CD4-positive, alpha-beta T cell treated with Interleukin-1 beta for 1 hour (primary cell): Measurements from ENCODE around the gene WDR19.
"Not testable (repeated sequence)": the region's sequence is repeated elsewhere in the genome, so short reads cannot be mapped to it uniquely, and the experiment has no call there.

ENCODE experiments used
- DNase-seq, 2 donors: peaks; one replicate each; pipeline ENCODE4 v3.0.0-alpha.2; 2020 to 2022

WDR19 gene

DNA sequence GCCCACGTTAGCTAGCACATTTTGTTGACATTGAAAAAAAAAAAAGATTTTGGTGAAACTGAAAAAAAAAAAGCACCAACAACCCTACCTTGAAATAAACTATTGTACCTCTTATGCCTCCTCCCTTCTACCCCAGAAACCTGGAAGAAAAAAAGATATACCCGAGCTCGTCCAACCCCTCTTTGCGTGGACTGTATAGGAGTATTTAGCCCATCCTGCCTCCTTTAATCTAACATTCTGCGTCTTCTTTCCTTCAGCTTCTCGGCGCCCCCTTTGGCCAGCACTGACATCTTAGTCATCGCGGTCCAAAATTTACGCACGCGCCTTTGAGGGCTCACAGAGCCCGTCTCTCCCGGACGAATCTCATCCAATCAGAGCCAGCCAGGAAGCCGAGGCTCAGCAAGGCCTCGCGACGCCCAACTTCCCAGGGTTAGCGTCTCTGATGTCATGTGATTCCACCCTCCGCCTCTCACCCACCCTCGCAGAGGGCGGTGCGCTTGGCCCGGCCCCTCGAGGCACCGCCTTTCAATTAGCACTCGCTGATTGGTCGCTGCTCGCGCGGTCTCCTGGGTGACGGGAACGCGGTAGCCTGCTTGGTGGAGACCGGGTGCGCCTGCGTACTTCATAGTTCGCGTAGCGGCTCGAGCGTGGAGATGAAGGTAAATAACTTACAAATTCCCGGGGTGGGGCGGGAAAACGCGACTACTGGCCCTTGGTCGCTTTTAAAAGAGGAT lies at the start of gene WDR19:
WDR19 (plus strand) TSS at position 625 of the 734 bp plus-strand sequence; CDS start at position 654, 29 bp downstream.
- peak; percentile 99 for DNase-seq

DNA sequence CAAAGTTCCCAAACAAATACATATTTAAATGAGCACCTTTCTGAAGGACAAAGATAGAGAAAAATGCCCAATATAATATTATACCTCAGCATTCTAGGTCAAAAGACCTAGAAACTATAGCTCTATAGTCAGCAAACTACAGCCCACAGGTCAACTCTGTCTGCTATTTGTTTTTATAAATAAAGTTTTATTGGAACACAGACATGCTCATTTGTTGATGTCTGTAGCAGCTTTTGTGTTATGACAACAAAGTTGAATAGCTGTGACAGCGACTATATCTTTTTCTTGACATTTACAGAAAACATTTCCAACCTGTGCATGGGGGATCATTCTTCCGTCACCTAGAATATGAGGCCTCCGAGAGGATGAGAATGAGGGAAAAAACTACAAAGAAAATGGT lies 48.7 kb upstream of the WDR19 start:
- no peak for DNase-seq

DNA sequence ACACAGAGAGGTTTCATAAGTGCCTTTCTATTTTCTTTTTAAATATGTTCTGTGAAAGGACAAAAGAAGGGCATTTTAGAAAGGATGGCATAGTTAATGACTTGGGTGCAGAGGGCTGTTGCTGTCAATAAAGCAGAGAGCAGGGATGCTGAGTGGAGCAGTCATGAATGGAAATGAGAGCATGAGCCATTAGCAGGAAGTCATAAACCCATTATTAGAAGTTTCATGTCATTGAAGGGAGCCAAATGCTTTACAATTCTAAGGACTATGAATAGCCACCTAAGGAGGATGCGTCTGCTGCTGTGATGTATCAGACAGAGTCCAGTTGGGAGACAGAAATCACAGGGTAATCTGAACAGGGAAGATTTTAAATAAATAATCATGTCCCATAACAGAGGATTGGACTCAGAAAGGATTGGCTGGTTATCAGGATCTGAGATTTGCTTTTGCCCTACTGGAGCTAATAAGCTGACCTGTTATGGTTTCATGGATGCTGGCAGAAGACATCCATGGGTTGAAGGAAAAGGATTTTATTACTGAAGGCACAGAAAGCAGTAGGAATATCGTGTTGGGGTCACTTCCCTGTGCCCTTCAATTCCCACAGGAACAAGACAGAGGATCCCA lies 47.5 kb upstream of the WDR19 start:
- DNase-seq = no peak

DNA sequence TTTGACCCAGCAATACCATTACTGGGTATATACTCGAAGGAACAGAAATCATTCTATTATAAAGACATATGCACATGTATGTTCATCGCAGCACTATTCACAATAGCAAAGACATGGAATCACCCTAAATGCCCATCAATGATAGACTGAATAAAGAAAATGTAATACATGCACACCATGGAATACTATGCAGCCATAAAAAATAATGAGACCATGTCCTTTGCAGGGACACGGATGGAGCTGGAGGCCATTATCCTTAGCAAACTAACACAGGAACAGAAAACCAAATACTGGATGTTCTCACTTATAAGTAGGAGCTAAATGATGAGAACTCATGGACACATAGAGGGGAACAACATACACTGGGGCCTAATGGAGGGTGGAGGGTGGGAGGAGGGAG lies 44.1 kb upstream of the WDR19 start:
- DNase-seq = not testable (repeated sequence)

DNA sequence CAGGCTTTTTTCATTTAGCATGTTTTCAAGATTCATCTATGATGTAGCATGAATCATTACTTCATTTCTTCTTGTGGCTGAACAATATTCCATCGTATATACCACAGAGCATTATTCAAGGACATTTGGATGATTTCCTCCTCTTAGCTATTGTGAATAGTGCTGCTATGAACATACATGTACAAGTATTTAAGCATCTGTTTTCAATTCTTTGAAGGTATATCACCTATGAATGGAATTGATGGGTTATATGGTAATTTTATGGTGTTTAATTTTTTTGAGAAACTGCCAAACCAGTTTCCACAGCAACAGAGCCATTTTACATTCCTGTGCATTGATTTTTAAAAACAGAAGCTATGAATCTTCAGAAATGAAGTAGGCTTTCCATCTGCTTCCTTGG lies 36.1 kb upstream of the WDR19 start:
- no peak for DNase-seq

DNA sequence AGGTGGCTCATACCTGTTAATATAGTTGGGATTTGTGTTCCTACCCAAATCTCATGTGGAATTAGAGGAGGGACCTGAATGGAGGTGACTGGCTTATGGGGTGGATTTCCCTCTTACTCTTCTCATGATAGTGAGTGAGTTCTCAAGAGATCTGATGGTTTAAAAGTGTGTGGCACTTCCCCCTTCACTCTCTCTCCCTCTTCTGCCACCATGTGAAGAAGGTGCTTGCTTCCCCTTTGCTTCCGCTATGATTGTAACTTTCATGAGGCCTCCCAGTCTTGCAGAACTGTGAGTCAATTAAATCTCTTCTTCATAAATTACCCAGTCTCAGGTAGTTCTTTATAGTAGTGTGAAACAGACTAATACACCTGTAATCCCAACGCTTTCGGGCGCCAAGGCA lies 28.3 kb upstream of the WDR19 start:
- DNase-seq = no peak

DNA sequence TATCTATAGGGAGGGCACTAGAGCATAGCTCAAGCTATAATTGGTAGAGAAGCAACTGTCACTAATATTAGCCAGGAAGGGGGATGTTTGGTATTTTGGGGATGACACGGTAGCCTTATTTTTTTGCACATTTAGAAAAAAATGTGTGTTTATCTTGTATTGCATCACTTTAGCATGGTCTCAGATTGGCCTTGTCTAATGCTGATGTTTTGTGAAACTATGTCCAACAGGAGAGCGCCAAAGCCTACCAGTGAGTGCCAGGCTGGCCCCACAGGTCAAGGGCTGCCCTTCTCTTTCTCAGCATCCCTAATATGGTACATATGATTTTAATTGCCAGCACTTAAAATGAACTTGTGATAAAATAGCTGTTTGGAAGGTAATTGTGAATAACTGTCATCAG lies 24.8 kb upstream of the WDR19 start:
- no peak for DNase-seq

DNA sequence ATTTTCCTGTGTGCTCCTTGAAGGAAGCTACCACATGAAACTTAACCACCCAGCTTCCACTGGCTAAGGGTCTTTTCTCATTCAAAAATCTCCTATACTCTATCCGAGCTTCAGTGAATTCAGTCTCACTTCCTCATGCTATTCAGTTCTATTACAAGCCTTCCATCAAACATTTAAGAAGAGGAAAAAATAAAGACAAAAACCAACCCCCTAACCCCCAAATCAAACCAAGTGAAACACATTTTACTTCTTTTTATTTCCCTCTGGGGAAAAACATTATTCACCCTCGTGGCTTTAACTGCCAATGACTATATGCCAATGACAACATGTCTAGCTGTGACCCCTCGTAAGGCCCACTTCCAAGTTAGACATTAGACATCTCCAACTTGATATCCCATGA lies 16.2 kb upstream of the WDR19 start:
- DNase-seq = no peak

DNA sequence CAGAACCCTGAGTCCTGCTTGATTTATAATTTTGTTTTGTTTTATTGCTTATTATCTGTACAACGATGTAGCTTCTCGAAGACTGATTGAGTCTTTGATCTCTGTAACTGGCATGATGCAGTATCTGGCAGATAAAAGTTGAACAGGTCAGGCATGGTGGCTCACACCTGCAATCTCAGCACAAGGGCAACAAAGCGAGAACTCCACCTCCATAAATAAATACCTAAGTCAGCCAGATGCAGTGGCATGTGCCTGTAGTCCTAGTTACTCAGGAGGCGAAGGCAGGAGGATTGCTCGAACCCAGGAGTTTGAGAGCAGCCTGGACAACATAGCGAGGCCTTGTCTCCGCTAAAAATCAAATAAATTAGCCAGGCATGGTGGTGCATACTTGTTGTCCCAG lies 15.7 kb upstream of the WDR19 start:
- DNase-seq = peak in 1 of 2 donors; percentile 5

DNA sequence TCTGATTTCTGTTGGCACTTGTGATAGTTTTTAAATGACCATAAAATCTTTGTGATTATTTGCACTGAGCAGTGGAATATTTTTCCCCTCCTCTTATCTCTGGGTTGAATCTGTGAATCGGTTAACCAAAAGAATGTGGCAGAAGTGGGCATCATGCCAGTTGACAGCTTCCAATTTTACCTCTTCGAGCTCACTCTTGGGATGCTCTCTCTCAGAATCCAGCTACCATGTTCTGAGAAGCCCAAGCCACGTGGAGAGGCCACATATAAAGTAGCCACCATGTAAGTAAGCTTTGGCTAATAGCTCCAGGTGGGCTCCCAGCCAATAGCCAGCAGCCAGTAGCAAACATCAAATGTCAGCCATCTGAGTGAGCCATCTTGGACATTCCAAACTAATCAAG lies 12.9 kb upstream of the WDR19 start:
- no peak for DNase-seq

DNA sequence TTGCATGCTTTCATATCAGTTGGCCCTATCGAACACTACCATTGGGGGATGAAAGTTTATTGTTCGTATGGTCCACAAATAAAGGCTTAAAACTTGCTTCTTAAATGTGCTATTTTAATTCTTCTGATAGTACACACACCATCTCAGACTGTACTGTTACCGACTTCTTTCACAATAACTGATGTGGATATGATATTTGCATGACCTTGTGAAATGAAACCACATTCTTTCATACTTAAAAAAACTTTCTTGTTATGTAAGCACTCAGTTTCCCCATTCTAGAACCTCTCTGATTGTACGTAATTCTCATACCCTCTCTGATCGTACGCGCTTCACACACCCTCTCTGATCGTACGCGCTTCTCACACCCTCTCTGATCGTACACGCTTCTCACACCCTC lies 12.0 kb upstream of the WDR19 start:
- DNase-seq = no peak

DNA sequence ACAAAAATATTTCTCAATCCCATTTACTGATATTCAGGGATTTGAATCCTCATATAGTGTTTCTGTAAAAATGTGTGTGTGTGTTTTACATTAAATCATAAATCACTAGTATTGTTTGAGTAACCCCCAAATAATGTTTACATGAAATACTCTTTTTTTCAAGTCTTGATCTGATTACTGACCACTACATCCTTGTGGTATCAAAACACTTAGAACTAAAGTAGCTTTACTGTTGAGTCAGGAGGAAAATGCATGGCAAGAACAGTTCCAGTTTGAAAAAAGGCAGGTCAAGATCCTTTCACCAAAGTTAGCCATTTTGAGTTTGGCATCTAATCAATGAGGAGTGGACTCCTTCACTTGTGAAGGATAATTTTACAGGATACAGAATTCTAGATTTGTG lies 3.6 kb upstream of the WDR19 start:
- DNase-seq = no peak

DNA sequence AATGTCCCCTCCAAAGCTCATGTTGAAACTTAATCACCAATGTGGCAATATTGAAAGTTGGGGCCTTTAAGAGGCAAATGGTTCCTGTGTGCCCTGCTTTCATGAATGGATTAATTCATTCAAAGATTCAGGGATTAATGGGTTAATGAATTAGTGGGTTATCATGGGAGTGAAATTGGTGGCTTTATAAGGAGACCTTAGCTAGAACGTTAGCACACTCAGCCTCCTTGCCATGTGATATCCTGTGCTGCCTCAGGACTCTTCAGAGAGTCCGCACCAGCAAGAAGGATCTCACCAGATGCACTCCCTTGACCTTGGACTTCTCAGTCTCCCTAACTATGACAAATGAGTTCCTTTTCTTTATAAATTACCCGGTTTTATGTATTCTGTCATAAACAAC lies 2.6 kb upstream of the WDR19 start:
- no peak for DNase-seq

DNA sequence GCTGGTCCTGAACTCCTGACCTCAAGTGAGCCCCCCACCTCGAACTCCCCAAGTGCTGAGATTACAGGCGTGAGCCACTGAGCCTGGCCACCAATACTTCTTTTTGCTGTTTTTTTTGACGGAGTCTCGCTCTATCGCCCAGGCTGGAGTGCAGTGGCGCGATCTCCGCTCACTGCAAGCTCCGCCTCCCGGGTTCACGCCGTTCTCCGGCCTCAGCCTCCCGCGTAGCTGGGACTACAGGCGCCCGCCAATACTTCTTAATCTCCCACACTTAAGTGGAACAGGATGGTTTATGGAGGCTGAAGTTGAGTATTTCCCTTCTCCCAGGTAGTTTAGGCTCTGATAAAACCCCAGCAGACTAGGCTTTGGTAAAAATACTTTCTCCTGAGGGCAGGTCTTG lies 1.7 kb upstream of the WDR19 start:
- not testable (repeated sequence) for DNase-seq

DNA sequence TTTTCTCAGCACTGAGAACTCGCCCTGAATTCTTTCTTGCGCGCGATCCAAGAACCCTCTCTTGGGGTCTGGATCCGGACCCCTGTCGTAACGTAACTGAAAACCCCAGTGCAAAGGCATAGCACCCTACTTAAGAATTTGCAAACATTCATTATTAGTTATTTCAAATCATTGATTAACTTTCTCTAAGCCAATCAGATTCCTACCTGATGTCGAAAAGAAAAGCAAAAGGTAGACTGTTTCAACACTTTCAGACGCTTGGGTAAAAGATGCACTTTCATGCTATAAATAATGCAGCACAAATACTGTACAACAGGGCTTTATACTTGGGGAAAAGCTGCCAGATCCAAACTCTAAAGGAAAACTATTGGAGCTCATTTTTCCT lies 817 bp upstream of the WDR19 start:
- peak in 1 of 2 donors; percentile 0 for DNase-seq

DNA sequence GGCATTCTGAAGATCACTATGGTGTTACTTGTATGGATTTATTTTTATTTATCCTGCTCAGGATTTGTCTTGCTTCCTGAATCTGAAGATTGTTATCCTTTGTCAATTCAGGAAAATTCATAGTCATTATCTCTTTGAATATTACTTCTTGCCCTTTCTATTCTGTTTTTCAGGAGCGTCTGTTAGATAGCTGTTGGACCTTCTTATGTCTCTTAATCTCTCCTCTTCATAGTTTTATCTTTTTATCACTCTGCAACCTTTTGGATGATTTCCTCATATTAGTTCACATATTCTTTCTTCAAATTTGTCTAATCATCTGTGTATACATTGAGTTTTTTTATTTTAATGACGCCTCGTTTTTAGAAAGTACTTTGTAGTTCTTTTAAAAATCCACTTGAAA lies 19.6 kb downstream of the WDR19 start:
- no peak for DNase-seq

DNA sequence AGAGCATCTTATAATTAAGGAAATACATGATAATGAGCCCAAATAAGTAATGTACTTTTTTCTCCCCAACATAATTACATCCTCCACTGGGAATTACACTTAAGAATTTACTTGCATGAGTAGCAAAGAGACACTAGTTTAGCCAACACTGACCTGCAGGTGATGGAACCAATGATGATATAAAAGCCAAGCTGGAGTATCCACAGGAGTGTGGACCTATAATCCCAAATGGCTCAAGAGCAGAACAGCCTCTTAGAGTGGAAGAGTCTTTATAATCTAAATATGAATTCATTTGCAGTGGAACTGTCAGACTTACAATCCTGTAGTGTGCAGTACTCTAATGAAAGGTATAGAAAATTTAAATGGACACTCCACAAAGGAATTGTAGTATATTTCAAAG lies 22.2 kb downstream of the WDR19 start:
- DNase-seq = no peak

DNA sequence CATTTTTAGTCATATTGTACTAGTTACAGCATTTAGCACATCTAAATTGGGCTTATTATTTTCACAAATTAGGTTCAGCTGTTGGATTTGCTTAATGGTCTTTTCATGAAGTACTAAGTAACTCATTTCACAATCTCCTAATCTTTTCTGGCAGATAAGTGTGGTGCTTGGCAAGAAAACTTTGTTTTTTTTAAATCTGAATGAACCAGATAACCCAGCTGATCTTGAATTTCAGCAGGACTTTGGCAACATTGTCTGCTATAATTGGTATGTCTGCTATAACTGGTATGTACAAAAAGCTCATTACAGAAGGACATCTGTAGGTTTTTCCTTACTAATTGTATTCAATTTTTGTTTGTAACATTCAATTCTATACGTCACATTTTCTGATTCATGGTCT lies 22.7 kb downstream of the WDR19 start:
- no peak for DNase-seq

DNA sequence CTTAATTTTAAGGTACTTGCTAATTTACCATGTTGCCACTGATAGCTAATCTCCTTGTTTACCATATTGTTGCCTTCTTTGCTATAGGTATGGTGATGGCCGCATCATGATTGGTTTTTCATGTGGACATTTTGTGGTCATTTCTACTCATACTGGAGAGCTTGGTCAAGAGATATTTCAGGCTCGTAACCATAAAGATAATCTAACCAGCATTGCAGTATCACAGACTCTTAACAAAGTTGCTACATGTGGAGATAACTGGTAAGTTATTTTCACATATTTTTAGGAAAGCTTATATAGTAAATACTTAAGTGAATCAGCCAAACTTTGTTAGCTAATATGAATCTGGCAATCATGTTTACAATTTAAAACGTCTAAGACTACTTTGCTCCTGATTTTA lies 23.1 kb downstream of the WDR19 start:
- no peak for DNase-seq

DNA sequence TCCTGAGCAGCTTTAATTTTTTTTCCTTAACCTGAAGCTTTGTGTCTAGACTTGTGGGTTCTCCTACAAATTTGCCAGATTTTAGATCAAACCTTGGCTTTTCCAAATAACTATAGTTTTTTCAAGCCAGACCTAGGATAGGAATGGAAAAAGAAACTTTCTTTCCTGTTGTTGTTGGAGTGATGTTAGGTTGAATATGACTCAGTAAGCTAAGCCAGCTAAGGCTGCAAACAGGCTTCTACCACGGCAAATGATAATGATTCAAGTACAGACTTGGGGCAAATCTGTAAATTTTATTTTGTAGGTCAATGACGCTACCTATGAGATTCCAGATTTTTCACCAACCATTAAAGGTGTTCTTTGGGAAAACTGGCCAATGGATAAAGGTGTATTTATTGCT lies 45.6 kb downstream of the WDR19 start:
- DNase-seq = no peak

DNA sequence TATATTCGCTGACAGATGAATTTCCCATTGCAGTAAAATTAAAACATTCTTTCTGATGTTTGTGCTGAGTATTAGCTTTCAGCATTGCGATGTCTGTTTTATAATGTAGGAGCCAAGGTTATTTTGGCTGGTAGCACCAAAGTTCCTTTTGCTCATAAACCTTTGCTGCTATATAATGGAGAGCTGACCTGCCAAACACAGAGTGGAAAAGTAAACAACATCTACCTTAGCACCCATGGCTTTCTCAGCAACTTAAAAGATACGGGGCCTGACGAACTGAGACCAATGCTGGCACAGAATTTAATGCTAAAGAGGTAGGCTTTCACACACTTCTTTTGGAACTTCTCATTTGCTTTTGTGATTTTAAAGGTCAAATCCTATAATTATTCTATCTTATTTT lies 46.0 kb downstream of the WDR19 start:
- no peak for DNase-seq

DNA sequence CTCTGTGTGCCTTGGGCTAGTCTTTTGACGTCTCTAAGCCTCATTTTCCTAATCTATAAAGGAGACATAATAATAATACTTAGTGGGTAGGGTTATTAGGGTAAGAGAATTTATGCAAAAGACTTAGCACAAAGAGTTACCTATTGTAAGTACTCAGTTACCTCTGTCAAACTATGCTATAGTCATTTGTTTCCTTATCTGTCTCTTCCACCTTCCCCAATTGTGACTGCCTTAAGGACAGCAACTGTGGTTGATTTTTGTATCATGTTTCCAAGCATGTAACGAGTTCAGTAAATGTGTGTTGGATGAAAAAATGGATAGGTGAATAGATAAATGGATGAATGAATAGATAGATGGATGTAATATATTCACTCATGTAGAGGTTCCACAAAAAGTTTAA lies 48.1 kb downstream of the WDR19 start:
- DNase-seq = no peak

DNA sequence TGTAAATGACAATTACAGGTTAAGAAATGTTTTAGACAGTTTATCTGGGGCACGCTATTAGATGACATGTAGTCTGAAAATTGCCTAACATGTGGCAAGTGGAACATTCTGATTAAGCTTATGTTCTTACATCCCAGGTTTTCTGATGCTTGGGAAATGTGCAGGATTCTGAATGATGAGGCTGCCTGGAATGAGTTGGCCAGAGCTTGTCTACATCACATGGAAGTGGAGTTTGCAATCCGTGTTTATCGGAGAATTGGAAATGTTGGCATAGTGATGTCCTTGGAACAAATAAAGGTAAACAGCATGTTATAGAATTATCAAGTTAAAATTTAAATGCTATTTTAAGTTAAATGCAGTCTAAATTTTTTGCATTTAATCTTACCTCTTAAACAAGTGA lies 49.3 kb downstream of the WDR19 start:
- no peak for DNase-seq

DNA sequence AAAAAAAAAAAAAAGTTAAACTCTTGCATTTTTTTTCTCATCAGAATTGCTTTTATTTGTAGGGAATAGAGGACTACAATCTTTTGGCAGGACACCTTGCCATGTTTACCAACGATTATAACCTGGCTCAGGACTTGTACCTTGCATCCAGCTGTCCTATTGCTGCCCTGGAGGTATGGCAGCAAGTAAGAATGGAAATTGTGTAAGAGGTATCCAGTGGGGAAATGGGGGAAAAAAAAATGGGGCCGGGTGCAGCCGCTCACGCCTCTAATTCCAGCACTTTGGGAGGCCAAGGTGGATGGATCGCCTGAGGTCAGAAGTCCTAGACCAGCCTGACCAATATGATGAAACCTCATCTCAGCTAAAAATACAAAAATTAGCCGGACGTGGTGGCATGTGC lies 49.8 kb downstream of the WDR19 start:
- no peak for DNase-seq

DNA sequence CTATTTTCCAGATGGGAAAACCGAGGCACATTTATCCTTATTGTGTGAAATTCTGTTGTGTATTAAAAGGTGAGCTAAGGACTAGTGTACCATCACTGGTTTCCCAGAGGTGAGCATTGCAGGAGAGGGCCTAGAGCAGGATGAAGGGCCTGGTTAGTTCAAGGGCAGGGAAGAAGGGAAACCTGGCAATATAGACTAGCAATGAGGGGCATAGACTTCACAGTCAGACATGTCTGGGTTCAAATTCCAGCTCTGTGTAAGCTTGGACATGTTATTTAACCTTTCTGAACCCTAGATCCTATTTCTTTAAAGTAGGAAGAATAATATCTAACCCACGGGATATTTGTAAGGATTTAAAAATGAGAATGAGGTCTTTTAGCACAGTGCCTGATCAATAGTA lies 50.8 kb downstream of the WDR19 start:
- no peak for DNase-seq
